Fibroblast of mammary gland (primary cell): Measurements from ENCODE around the gene AUNIP.
"Not testable (repeated sequence)": the region's sequence is repeated elsewhere in the genome, so short reads cannot be mapped to it uniquely, and the experiment has no call there.

Experiments used
- DNase-seq: peaks from one replicate; pipeline ENCODE4 v3.0.0-alpha.2; 2010; ENCODE audit warnings: low read depth
- H3K4me3 ChIP-seq: 2 replicates; pipeline ENCODE4 v1.5.1; 2011; ENCODE audit warnings: low read depth, mild to moderate bottlenecking, low read length, moderate library complexity; ENCODE audit not compliant: control insufficient read depth
- CTCF ChIP-seq: conservative IDR thresholded peaks from 2 replicates; pipeline ENCODE4 v1.5.1; 2011; ENCODE audit warnings: low read depth, low read length, inconsistent platforms; ENCODE audit not compliant: control insufficient read depth, insufficient read depth

The AUNIP gene

GRCh38 chr1:25847929-25848328 lies 11.3 kb downstream of the AUNIP start:
- TF ChIP-seq CTCF = no peak
- no peak for DNase-seq
- H3K4me3 ChIP-seq = no peak overlapping the region

GRCh38 chr1:25845664-25846063 lies 13.6 kb downstream of the AUNIP start:
- TF ChIP-seq CTCF = no peak
- no peak for DNase-seq
- no peak overlapping the region for H3K4me3 ChIP-seq

GRCh38 chr1:25844536-25845337 lies 14.5 kb downstream of the AUNIP start:
- H3K4me3 ChIP-seq = no peak overlapping the region
- TF ChIP-seq CTCF = no peak

GRCh38 chr1:25843483-25843882 lies 15.8 kb downstream of the AUNIP start:
- DNase-seq = no peak
- no peak for TF ChIP-seq CTCF
- H3K4me3 ChIP-seq = no peak overlapping the region

More at GRCh38 chr1:25844536-25845337, 14.5 kb downstream of the AUNIP start:
- DNase-seq = no peak

- not testable (repeated sequence) for H3K4me3 ChIP-seq, DNase-seq
These were observed 19.4 kb downstream of the AUNIP start for GRCh38 chr1:25839808-25840207.

GRCh38 chr1:25837262-25837875 lies 21.9 kb downstream of the AUNIP start:
- DNase-seq = no peak
- peak; percentile 36 for TF ChIP-seq CTCF

GRCh38 chr1:25836695-25837094 lies 22.6 kb downstream of the AUNIP start:
- no peak for TF ChIP-seq CTCF
- no peak for DNase-seq
- H3K4me3 ChIP-seq = no peak overlapping the region

More at GRCh38 chr1:25837262-25837875, 21.9 kb downstream of the AUNIP start:
- no peak overlapping the region for H3K4me3 ChIP-seq
